T follicular helper cell (primary cell): Measurements from ENCODE around the gene MBNL3.
A peak's percentile ranks its signal among the peaks of the same experiment; 100 is the strongest.
"Not testable (repeated sequence)": the region's sequence is repeated elsewhere in the genome, so short reads cannot be mapped to it uniquely, and the experiment has no call there.

ENCODE experiments used
- DNase-seq: peaks from one replicate; pipeline ENCODE4 v3.0.0-alpha.2; 2020; ENCODE audit warnings: low read depth

MBNL3 gene

DNA sequence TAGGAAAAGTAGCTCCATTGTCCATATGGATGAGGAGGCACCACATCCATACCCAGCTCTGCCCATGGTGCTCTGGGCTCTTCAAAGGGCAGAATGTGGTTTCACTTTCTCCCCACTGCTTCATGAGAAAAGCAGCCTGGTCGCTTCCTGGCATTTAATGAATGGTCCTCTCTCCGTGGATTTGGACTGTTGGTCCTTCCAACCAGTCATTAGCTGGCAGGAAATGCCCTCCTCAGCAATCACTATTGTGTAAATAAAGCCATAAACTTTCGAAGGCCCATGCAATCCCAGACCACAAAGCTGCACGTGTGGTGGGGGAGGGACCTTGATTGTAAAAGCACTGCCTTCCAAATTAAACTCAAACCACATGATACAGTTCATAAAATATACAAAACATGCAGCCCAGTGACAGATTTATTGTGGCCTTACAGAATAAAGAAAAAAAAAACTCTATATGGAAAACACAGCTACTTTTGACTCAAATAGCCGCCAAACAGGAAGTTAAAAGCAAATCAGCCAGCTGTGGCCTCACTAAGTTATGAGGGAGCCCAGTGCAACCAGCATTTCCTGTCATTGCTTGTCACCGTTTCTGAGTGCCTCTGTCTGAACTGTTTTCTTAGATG is 8.1 kb downstream of the MBNL3 start:
- peak; percentile 18 for DNase-seq

GRCh38 chrX:132474544-132475248 is 14.1 kb downstream of the MBNL3 start:
- DNase-seq, result no peak

GRCh38 chrX:132472397-132472796 is 16.4 kb downstream of the MBNL3 start:
- no peak for DNase-seq

DNA sequence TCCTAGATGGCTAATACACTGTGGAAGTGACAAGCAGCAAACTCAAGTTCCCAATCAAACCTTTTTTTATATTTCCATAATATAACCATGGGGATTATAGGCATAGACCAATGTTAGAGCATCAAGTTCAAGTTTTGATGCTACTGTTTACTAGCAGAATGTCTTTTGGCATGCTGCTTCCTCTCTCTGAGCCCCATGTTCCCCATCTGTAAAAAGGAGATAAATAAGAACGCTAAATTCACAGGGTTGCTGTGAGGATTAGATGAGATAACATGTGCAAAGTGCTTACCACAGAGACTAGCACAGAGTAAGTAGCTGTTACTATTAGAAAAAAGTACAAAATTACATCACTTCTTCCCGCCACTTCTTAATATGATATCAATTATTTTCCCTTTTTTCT is 18.0 kb downstream of the MBNL3 start:
- no peak for DNase-seq

- DNase-seq, result no peak
Observed at GRCh38 chrX:132470179-132470578, 18.7 kb downstream of the MBNL3 start.

DNA sequence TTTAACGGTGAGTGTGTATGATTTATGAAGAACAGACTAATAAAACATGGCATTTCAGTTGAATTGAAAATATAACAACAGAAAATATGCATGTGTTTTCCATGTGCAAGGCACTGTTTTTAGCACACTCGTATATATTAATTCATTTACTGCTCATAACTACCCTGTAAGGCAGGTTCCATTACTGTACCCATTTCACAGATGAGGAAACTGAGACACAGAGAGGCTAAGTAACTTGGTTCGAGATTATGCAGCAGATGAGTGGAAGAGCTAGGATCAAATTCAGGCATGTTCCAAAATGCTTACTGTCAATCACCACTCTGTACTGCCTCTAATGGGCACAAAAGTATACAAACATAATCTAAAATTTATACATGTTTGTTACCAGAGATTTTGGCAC is 20.4 kb downstream of the MBNL3 start:
- no peak for DNase-seq

DNA sequence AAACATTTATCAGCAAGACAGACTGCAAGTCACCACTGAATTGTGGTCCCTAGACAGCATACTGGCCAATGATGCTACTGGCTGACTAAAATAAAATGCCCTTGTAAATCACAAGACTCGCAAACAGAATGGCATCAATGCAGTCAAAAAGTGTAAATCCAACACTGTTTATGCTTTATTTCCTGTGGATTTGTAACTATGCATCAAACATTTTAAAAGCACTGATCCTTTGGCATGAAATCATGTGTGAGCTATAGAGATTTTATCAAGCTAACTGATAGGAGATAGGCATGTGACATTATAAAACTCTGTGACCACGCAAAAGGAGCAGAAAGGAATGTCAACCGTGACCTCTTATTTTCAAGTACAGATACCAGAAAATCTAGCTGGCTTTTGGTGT is 20.8 kb downstream of the MBNL3 start:
- DNase-seq, result no peak

GRCh38 chrX:132467026-132467425 is 21.8 kb downstream of the MBNL3 start:
- no peak for DNase-seq

GRCh38 chrX:132463411-132463810 is 25.4 kb downstream of the MBNL3 start:
- DNase-seq, result no peak

GRCh38 chrX:132461886-132462285 is 27.0 kb downstream of the MBNL3 start:
- no peak for DNase-seq

GRCh38 chrX:132452911-132453550 is 35.8 kb downstream of the MBNL3 start:
- no peak for DNase-seq

- not testable (repeated sequence) for DNase-seq
Observed at GRCh38 chrX:132445909-132446308, 42.9 kb downstream of the MBNL3 start.

DNA sequence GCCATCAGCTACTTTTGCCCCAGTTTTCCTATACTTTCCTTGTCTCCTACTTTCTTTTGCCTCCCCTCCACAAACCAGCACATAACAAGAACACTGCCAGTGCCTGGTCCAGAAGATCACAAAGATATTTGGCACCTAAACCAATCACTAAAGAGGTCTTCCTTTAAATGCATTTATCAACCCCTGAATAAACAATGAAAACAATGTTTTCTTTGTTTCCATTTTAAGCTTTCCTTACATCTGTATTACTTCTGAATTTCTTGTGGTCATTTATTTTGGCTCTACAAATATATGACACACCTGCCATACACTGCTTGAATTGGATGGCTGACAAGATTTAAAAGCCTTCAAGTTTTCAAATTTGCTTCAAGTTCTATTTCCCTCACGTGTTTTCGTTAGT is 43.9 kb downstream of the MBNL3 start:
- DNase-seq, result no peak

GRCh38 chrX:132443196-132444135 is 45.4 kb downstream of the MBNL3 start:
- no peak for DNase-seq

GRCh38 chrX:132442691-132443090 is 46.1 kb downstream of the MBNL3 start:
- DNase-seq, result no peak

DNA sequence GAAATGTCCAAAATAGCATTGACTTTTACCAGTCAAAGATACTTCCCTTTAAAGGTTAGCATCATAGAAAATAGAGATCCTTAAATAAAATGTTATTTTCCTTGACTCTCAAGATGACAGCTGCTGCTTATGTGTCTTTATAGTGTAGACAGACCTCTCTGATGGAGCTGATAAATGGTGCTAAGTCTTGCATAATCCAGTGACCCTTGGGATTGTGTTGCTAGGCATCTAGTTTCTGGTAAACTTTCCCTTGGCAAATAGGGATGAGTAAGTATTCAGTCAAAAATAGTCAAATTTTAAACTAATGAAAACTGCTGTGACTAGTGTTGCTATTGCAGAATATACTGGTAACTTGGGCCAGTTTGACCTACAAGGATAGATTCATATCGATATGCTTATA is 53.6 kb downstream of the MBNL3 start:
- no peak for DNase-seq

- no peak for DNase-seq
Observed at GRCh38 chrX:132433551-132433950, 55.3 kb downstream of the MBNL3 start.

- DNase-seq, result no peak
Observed at GRCh38 chrX:132433001-132433400, 55.8 kb downstream of the MBNL3 start.

- DNase-seq, result no peak
Observed at GRCh38 chrX:132428896-132429295, 59.9 kb downstream of the MBNL3 start.

DNA sequence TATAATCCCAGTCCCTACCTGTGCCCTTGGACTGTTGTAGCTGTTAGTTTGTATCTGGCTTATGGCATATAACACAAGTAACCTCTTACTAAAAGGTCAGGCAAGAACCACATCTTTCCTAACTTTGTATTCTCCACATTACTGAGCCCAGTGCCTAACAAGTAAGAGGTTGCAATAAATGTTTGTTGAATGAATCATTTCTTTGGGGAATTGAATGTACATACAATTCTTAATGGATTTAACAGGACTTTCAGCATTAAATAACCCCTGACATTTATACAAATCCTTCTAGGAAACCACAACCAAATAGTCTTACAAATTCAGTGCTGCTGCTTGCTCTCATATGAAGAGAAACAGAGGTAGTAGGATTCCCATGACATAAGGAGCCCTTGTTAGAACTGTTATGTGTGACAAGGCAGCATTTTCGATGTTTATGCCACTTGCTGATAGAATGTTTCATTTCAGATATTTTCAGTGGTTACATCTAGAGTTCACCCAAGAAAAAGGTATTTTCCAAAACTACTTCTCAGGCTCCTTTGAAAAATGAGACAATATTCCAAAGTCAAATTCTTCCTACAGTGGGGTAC is 62.0 kb downstream of the MBNL3 start:
- DNase-seq, result no peak

DNA sequence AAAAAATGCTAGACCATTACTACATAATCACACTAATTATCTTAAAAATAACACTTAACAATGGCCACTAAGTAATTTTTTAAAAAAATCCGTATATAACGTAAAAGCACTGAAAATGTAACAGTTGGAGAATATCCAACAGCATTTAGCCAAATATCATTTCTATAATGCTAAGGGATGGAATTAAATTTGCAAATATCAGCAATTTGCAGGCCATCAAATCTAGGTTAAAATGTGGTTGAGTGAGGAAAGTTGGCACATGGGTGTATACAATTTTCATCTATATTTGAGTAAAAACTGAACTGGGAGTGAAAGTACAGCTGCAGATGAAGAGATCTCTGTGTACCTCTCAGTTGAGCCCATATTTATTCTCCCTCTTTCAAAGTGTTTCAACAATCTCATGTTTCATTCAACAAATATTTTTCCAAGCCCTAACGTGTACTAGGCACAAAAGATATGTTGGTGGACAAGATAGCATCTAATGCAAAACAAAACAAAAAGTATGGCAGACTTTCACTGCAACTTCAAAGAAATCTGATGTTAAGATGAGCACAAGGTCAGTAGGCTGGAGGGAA is 63.0 kb downstream of the MBNL3 start:
- DNase-seq, result no peak

DNA sequence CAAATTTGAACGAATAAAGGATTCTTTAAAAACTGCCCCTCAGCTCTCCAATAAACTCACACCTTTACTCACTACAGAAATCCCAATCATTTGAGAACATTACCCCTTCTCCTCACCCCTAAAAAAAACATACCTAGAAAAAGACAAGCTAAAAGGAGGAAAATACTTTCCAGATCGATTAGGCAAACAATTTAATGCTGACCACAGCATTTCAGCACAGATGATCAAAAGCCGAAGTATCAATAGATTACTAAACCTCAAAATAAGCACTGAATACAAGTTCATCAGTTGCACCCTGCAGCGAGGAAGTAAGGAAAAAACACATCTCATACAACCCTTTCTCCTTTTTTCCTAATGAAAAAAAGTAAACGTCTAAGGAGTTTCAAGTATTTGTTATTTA is 65.5 kb downstream of the MBNL3 start:
- no peak for DNase-seq
